HL-60/S4 treated with retinoic acid at 250 ng/mL for 4 days and 3 days (cell line): ENCODE measurements around the gene LRRC38.
"Not testable (repeated sequence)": the region's sequence is repeated elsewhere in the genome, so short reads cannot be mapped to it uniquely, and the experiment has no call there.

Experiments
- in situ Hi-C: fragments of 300-500 bp; cut with MboI; formaldehyde crosslinking; loops from 2 replicates; pipeline ENCODE4 v1.7.0; 2022; ENCODE audit warnings: low sequenced_read_pairs

The LRRC38 gene

GRCh38 chr1:13469343-13469742 is 44.5 kb downstream of the LRRC38 start:
- in situ Hi-C loops = no loop called here

- in situ Hi-C loops = no loop called here
These were observed 48.3 kb downstream of the LRRC38 start for GRCh38 chr1:13465515-13465914.

- in situ Hi-C loops = no loop called here
These were observed 51.1 kb downstream of the LRRC38 start for GRCh38 chr1:13462682-13463081.

GRCh38 chr1:13461977-13462376 is 51.8 kb downstream of the LRRC38 start:
- in situ Hi-C loops = no loop called here

GRCh38 chr1:13456904-13457532 is 56.8 kb downstream of the LRRC38 start:
- in situ Hi-C loops = no loop called here

GRCh38 chr1:13451399-13451965 is 62.3 kb downstream of the LRRC38 start:
- in situ Hi-C loops = no loop called here

GRCh38 chr1:13450204-13450603 is 63.6 kb downstream of the LRRC38 start:
- in situ Hi-C loops = no loop called here

GRCh38 chr1:13443335-13443979 is 70.3 kb downstream of the LRRC38 start:
- in situ Hi-C loops = no loop called here

- in situ Hi-C loops = not testable (repeated sequence)
These were observed 74.6 kb downstream of the LRRC38 start for GRCh38 chr1:13439104-13439783.

GRCh38 chr1:13435458-13435857 is 78.3 kb downstream of the LRRC38 start:
- in situ Hi-C loops = no loop called here

GRCh38 chr1:13433694-13434358 is 80.0 kb downstream of the LRRC38 start:
- in situ Hi-C loops = not testable (repeated sequence)

GRCh38 chr1:13432251-13432650 is 81.6 kb downstream of the LRRC38 start:
- in situ Hi-C loops = no loop called here

GRCh38 chr1:13430495-13430894 is 83.3 kb downstream of the LRRC38 start:
- in situ Hi-C loops = no loop called here
